GM18526 (cell line): ENCODE measurements around the gene SQSTM1.

Experiments used
- POLR2A ChIP-seq: IDR thresholded peaks from 3 replicates; pipeline ENCODE4 v1.6.1; 2011; ENCODE audit not compliant: insufficient read length; ENCODE audit errors: extremely low read depth

Gene SQSTM1

GRCh38 chr5:179820483-179821297 is at the start of gene SQSTM1:
Gene SQSTM1, plus strand, starts transcription at chr5:179820905. Its CDS starts 32 bp downstream, at chr5:179820937.
- TF ChIP-seq POLR2A = peak; percentile 99

GRCh38 chr5:179771311-179771895 is 49.3 kb upstream of the SQSTM1 start:
- no peak for TF ChIP-seq POLR2A

GRCh38 chr5:179772351-179772750 is 48.4 kb upstream of the SQSTM1 start:
- TF ChIP-seq POLR2A = no peak

- TF ChIP-seq POLR2A = no peak
These were observed 47.0 kb upstream of the SQSTM1 start for GRCh38 chr5:179773686-179774040.

- no peak for TF ChIP-seq POLR2A
These were observed 46.3 kb upstream of the SQSTM1 start for GRCh38 chr5:179774442-179774841.

- no peak for TF ChIP-seq POLR2A
These were observed 44.2 kb upstream of the SQSTM1 start for GRCh38 chr5:179776411-179776938.

GRCh38 chr5:179777456-179777855 is 43.2 kb upstream of the SQSTM1 start:
- no peak for TF ChIP-seq POLR2A

GRCh38 chr5:179777909-179778308 is 42.8 kb upstream of the SQSTM1 start:
- TF ChIP-seq POLR2A = no peak

- no peak for TF ChIP-seq POLR2A
These were observed 42.1 kb upstream of the SQSTM1 start for GRCh38 chr5:179778591-179778990.

GRCh38 chr5:179779826-179780225 is 40.9 kb upstream of the SQSTM1 start:
- no peak for TF ChIP-seq POLR2A

GRCh38 chr5:179780362-179780761 is 40.3 kb upstream of the SQSTM1 start:
- TF ChIP-seq POLR2A = no peak

GRCh38 chr5:179781846-179782245 is 38.9 kb upstream of the SQSTM1 start:
- no peak for TF ChIP-seq POLR2A

- TF ChIP-seq POLR2A = no peak
These were observed 37.6 kb upstream of the SQSTM1 start for GRCh38 chr5:179783128-179783527.

- TF ChIP-seq POLR2A = no peak
These were observed 33.8 kb upstream of the SQSTM1 start for GRCh38 chr5:179786861-179787260.

GRCh38 chr5:179788193-179788854 is 32.4 kb upstream of the SQSTM1 start:
- no peak for TF ChIP-seq POLR2A
